GM23338 (cell line): Measurements from ENCODE around the gene RPTOR.

Experiments
- CREB1 ChIP-seq: fragments of 250-450 bp; sonication (Bioruptor Pico); IDR thresholded peaks from 2 replicates; pipeline ENCODE4 v1.5.0; 2020; ENCODE audit warnings: low read depth, mild to moderate bottlenecking, moderate library complexity
- CTCF ChIP-seq, 2 experiments: fragments of 200-600 bp in 1 of 2; sonication (generic) in 1 of 2; conservative IDR thresholded peaks; 2 replicates each; pipeline versions ENCODE4 v1.5.1 to v1.6.1; 2016 to 2017; ENCODE audit warnings: antibody characterized with exemption in 2 of 2, low read depth in 2 of 2, mild to moderate bottlenecking in 2 of 2, moderate library complexity in 1 of 2
- ETS1 ChIP-seq: IDR thresholded peaks from 2 replicates; pipeline ENCODE4 v1.6.1; 2016; ENCODE audit warnings: antibody characterized with exemption
- EZH2 ChIP-seq: fragments of 200-600 bp; sonication (generic); IDR thresholded peaks from one replicate; pipeline ENCODE4 v1.8.0; 2017; ENCODE audit warnings: antibody characterized with exemption, mild to moderate bottlenecking, low read depth; ENCODE audit not compliant: unreplicated experiment
- EZH2phosphoT487 ChIP-seq: fragments of 200-600 bp; sonication (generic); IDR thresholded peaks from one replicate; pipeline ENCODE4 v1.8.1; 2018; ENCODE audit warnings: antibody characterized with exemption; ENCODE audit not compliant: unreplicated experiment
- JUNB ChIP-seq: IDR thresholded peaks from one replicate; pipeline ENCODE4 v1.6.1; 2016; ENCODE audit warnings: antibody characterized with exemption; ENCODE audit not compliant: unreplicated experiment
- NANOG ChIP-seq: IDR thresholded peaks from 2 replicates; pipeline ENCODE4 v1.6.1; 2016; ENCODE audit warnings: antibody characterized with exemption, borderline replicate concordance
- POLR2AphosphoS5 ChIP-seq: IDR thresholded peaks from 2 replicates; pipeline ENCODE4 v1.6.1; 2016; ENCODE audit warnings: antibody characterized with exemption, low read depth
- REST ChIP-seq: IDR thresholded peaks from one replicate; pipeline ENCODE4 v1.6.1; 2018; ENCODE audit warnings: antibody characterized with exemption; ENCODE audit not compliant: unreplicated experiment
- STAT1 ChIP-seq: IDR thresholded peaks from one replicate; pipeline ENCODE4 v1.6.1; 2016; ENCODE audit warnings: antibody characterized with exemption; ENCODE audit not compliant: unreplicated experiment
- ZNF114 ChIP-seq: fragments of 250-450 bp; sonication (Bioruptor Pico); IDR thresholded peaks from 2 replicates; pipeline ENCODE4 v1.5.0; 2020; ENCODE audit warnings: mild to moderate bottlenecking, moderate library complexity
- ZNF331 ChIP-seq: fragments of 250-450 bp; sonication (Bioruptor Pico); IDR thresholded peaks from 2 replicates; pipeline ENCODE4 v1.5.0; 2020; ENCODE audit warnings: low read depth, mild to moderate bottlenecking, moderate library complexity
- ZNF462 ChIP-seq: fragments of 250-450 bp; sonication (Bioruptor Pico); IDR thresholded peaks from 2 replicates; pipeline ENCODE4 v1.5.0; 2020; ENCODE audit warnings: mild to moderate bottlenecking, moderate library complexity

- TF ChIP-seq CTCF (conservative IDR thresholded peaks at IDR 0.05; ENCODE audit: low read depth in 2 of 2) (no peak), POLR2AphosphoS5 (no peak), REST (no peak), EZH2 (no peak), JUNB (no peak), EZH2phosphoT487 (no peak), ETS1 (no peak), STAT1 (no peak), CREB1 (CRISPR knock-in tag) (no peak), NANOG (no peak), ZNF114 (CRISPR knock-in tag) (no peak), ZNF331 (CRISPR knock-in tag) (no peak), ZNF462 (no peak)
These were observed 318.3 kb downstream of the RPTOR start for GRCh38 chr17:80862978-80863377.
